CD14-positive monocyte (primary cell): ENCODE data around the gene ABHD17C. TPM values are rescaled to one million over a fixed set of nuclear protein-coding genes. Genes with fewer than 3 reads are reported as not detected.

Experiments used
- DNase-seq, 3 donors: peaks; one replicate each; pipeline ENCODE4 v3.0.0-alpha.2; 2011 to 2022
- H2AFZ ChIP-seq: 2 replicates; pipeline ENCODE4 v1.6.0; 2012; ENCODE audit warnings: mild to moderate bottlenecking, low read depth, low read length, inconsistent platforms; ENCODE audit not compliant: insufficient read depth, poor library complexity, severe bottlenecking
- H3K27ac ChIP-seq, 2 donors: 1 replicate in 1 of 2; 2 replicates in 1 of 2; pipeline ENCODE4 v1.5.1; 2012 to 2013; ENCODE audit warnings: low read length in 2 of 2, control low read depth in 1 of 2, inconsistent platforms in 1 of 2, low read depth in 1 of 2, mild to moderate bottlenecking in 1 of 2
- H3K27me3 ChIP-seq, 2 donors: one replicate each; pipeline versions ENCODE4 v1.6.0 to v1.6.1; 2011 to 2013; ENCODE audit warnings: low read length in 2 of 2; ENCODE audit not compliant: control insufficient read depth in 2 of 2, insufficient read depth in 2 of 2
- H3K36me3 ChIP-seq, 2 donors: replicated peaks in 1 of 2; 1 replicate in 1 of 2; 2 replicates in 1 of 2; pipeline versions ENCODE4 v1.5.1 to v1.6.1; 2012 to 2013; ENCODE audit warnings: low read length in 2 of 2, control low read depth in 1 of 2, inconsistent platforms in 1 of 2, mild to moderate bottlenecking in 1 of 2; ENCODE audit not compliant: insufficient read depth in 2 of 2, control insufficient read depth in 1 of 2
- H3K4me1 ChIP-seq, 2 donors: 1 replicate in 1 of 2; 2 replicates in 1 of 2; pipeline versions ENCODE4 v1.5.1 to v1.6.1; 2012 to 2013; ENCODE audit warnings: low read length in 2 of 2, control low read depth in 1 of 2, inconsistent platforms in 1 of 2, mild to moderate bottlenecking in 1 of 2, moderate library complexity in 1 of 2; ENCODE audit not compliant: insufficient read depth in 2 of 2, control insufficient read depth in 1 of 2
- H3K4me2 ChIP-seq: replicated peaks from 2 replicates; pipeline ENCODE3; 2012; ENCODE audit warnings: low read length, moderate library complexity, mild to moderate bottlenecking; ENCODE audit not compliant: poor library complexity, severe bottlenecking; ENCODE audit errors: extremely low read depth
- H3K4me3 ChIP-seq, 3 experiments: fragments of 200-600 bp in 1 of 3; sonication (generic) in 1 of 3; replicated peaks in 1 of 3; 1 replicate in 2 of 3; 2 replicates in 1 of 3; pipeline ENCODE4 v1.5.1; 2011 to 2013; ENCODE audit warnings: low read length in 3 of 3, mild to moderate bottlenecking in 3 of 3, control low read depth in 2 of 3, low read depth in 2 of 3, inconsistent platforms in 1 of 3, moderate library complexity in 1 of 3
- H3K79me2 ChIP-seq: 2 replicates; pipeline ENCODE4 v1.6.0; 2012; ENCODE audit warnings: mild to moderate bottlenecking, control low read depth, inconsistent platforms, low read length, moderate library complexity; ENCODE audit not compliant: insufficient read depth
- H3K9ac ChIP-seq: 2 replicates; pipeline ENCODE4 v1.6.0; 2017; ENCODE audit warnings: low read length, mild to moderate bottlenecking; ENCODE audit not compliant: insufficient read depth, poor library complexity, severe bottlenecking
- H3K9me3 ChIP-seq, 2 donors: replicated peaks in 1 of 2; 1 replicate in 1 of 2; 2 replicates in 1 of 2; pipeline versions ENCODE4 v1.5.1 to v1.6.1; 2012 to 2013; ENCODE audit warnings: low read length in 2 of 2, control low read depth in 1 of 2; ENCODE audit not compliant: control insufficient read depth in 1 of 2, insufficient read depth in 1 of 2
- H4K20me1 ChIP-seq: 2 replicates; pipeline ENCODE4 v1.6.0; 2012; ENCODE audit warnings: mild to moderate bottlenecking, low read length, control low read depth, moderate library complexity; ENCODE audit not compliant: insufficient read depth
- H3K27ac Mint-ChIP-seq, 7 donors: one replicate each; pipeline ENCODE4 v1.8.0; 2020; ENCODE audit warnings: mild to moderate bottlenecking in 7 of 7, mixed read lengths in 7 of 7, moderate library complexity in 6 of 7, inconsistent platforms in 2 of 7
- H3K27me3 Mint-ChIP-seq, 3 donors: one replicate each; pipeline ENCODE4 v1.8.0; 2021 to 2022; ENCODE audit warnings: low read depth in 3 of 3, mild to moderate bottlenecking in 3 of 3, mixed read lengths in 3 of 3, moderate library complexity in 3 of 3, inconsistent platforms in 1 of 3
- H3K36me3 Mint-ChIP-seq, 2 donors: one replicate each; pipeline ENCODE4 v1.8.0; 2020; ENCODE audit warnings: mixed read lengths in 2 of 2, inconsistent platforms in 1 of 2, mild to moderate bottlenecking in 1 of 2
- H3K4me1 Mint-ChIP-seq: one replicate; pipeline ENCODE4 v1.8.0; 2020; ENCODE audit warnings: mild to moderate bottlenecking, mixed read lengths
- H3K4me3 Mint-ChIP-seq, 2 donors: one replicate each; pipeline ENCODE4 v1.8.0; 2020; ENCODE audit warnings: mild to moderate bottlenecking in 2 of 2, mixed read lengths in 2 of 2, moderate library complexity in 1 of 2
- H3K9me3 Mint-ChIP-seq, 7 donors: one replicate each; pipeline ENCODE4 v1.8.0; 2020 to 2022; ENCODE audit warnings: mixed read lengths in 7 of 7, mild to moderate bottlenecking in 6 of 7, moderate library complexity in 6 of 7, inconsistent platforms in 2 of 7
- WGBS: methylation state at CpG from one replicate; pipeline ENCODE4 v1.1.5; 2013; ENCODE audit warnings: missing lambda C conversion rate; ENCODE audit not compliant: insufficient coverage; 5-methylcytosine and 5-hydroxymethylcytosine counted together
- intact Hi-C, 2 donors: fragments of 100-400 bp; cut with micrococcal nuclease; formaldehyde crosslinking; loops; one replicate each; pipeline versions ENCODE4 v1.15.0 to v1.15.1; 2023
- polyA plus RNA-seq, 3 donors: library from polyadenylated mRNA; depleted of rRNA in 1 of 3; unstranded in 2 of 3; stranded (reverse) in 1 of 3; fragments of 300-500 nt in 2 of 3; fragments of >200 nt in 1 of 3; fragmentation: Illumina TruSeq in 2 of 3; gene quantifications; 1 replicate in 2 of 3; 2 replicates in 1 of 3; pipeline ENCODE4 v1.2.3, GENCODE V29; 2012 to 2021
- TF ChIP-seq, protein P1 (sequence below): fragments of 200-600 bp; IDR thresholded peaks from one replicate; pipeline ENCODE4 v1.8.0; 2022; ENCODE audit warnings: antibody characterized with exemption, mild to moderate bottlenecking

ABHD17C gene
- polyA plus RNA-seq, 3 donors, result 0.48 to 0.76 (median 0.68) TPM

DNA sequence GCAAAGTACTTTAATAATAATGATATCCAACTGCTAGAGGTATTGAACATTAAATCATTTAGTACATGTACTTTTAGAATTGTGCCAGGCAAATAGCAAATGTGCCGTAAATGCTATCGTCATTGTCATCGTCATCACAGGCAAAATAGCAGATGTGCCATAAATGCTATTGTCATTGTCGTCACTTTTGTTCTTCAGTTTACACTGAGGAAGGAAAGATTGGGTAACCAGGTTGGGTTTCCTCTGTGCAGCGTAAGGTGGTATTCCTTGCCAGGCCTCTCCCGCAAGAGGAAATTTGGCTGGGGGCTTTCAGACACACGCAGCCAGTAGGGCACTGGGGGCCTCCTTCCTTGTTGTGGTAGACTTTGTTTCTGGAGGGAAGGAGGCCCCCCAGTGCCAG is 26.4 kb downstream of the ABHD17C start:
- Histone ChIP-seq H2AFZ (no peak overlapping the region), H3K27ac (no peak overlapping the region), H3K4me1 (peaks cover 9 to 22% of the 10 kb centered on the region in 2 donors), H3K9me3 (peaks cover 0 to 4% of the 10 kb centered on the region in 2 donors), H4K20me1 (no peaks in the 10 kb centered on the region), H3K79me2 (no peaks in the 10 kb centered on the region), H3K4me3 (no peak overlapping the region), H3K9ac (no peak overlapping the region), H3K4me2 (no peak overlapping the region), H3K36me3 (no peaks in the 10 kb centered on the region), H3K27me3 (no peaks in the 10 kb centered on the region)
- TF ChIP-seq, protein P1, sequence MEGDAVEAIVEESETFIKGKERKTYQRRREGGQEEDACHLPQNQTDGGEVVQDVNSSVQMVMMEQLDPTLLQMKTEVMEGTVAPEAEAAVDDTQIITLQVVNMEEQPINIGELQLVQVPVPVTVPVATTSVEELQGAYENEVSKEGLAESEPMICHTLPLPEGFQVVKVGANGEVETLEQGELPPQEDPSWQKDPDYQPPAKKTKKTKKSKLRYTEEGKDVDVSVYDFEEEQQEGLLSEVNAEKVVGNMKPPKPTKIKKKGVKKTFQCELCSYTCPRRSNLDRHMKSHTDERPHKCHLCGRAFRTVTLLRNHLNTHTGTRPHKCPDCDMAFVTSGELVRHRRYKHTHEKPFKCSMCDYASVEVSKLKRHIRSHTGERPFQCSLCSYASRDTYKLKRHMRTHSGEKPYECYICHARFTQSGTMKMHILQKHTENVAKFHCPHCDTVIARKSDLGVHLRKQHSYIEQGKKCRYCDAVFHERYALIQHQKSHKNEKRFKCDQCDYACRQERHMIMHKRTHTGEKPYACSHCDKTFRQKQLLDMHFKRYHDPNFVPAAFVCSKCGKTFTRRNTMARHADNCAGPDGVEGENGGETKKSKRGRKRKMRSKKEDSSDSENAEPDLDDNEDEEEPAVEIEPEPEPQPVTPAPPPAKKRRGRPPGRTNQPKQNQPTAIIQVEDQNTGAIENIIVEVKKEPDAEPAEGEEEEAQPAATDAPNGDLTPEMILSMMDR, result no peak
- peak overlapping the region in 1 of 7 donors; percentile 30 for H3K27ac Mint-ChIP-seq
- H3K36me3 Mint-ChIP-seq, result peaks cover 2 to 3% of the 10 kb centered on the region in 2 donors
- 3% methylated on average over 4 of the region's 7 CpGs for WGBS
- peaks cover 29% of the 10 kb centered on the region for H3K4me1 Mint-ChIP-seq
- intact Hi-C loops, result no loop called here
- no peaks in the 10 kb centered on the region for H3K27me3 Mint-ChIP-seq
- peak in 2 of 3 donors; percentile 14 to 21 for DNase-seq
- H3K4me3 Mint-ChIP-seq, result no peak overlapping the region
- peaks cover 0 to 7% (median 4%) of the 10 kb centered on the region in 7 donors for H3K9me3 Mint-ChIP-seq

DNA sequence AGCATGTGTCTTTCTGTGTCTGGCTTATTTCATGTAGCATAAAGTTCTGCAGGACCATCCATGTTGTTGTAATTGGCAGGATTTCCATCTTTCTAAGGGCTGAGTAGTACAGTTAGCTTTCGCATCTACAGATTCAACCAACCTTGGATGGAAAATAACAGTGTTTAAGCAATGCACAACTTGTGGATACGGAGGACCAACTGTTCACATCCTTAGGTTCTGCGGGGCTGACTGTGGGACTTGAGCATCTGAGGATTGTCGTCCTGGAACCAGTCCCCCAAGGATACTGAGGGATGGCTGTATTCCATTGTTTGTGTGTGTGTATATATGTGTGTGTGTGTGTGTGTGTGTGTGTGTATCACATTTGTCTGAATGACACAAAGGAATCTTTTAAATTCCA is 27.7 kb downstream of the ABHD17C start:
- intact Hi-C loops, result no loop called here

More for the DNA sequence above, 27.7 kb downstream of the ABHD17C start:
- TF ChIP-seq, protein P1, result no peak
- no peak overlapping the region for H3K27ac Mint-ChIP-seq
- Histone ChIP-seq H2AFZ (no peak overlapping the region), H3K27me3 (no peaks in the 10 kb centered on the region), H3K27ac (no peak overlapping the region), H3K36me3 (no peaks in the 10 kb centered on the region), H3K79me2 (no peaks in the 10 kb centered on the region), H3K4me3 (no peak overlapping the region), H3K9me3 (peaks cover 0 to 4% of the 10 kb centered on the region in 2 donors), H3K4me2 (no peak overlapping the region), H3K9ac (no peak overlapping the region), H3K4me1 (peaks cover 9 to 22% of the 10 kb centered on the region in 2 donors), H4K20me1 (no peaks in the 10 kb centered on the region)
- H3K9me3 Mint-ChIP-seq, result peaks cover 0 to 9% (median 5%) of the 10 kb centered on the region in 7 donors
- H3K27me3 Mint-ChIP-seq, result no peaks in the 10 kb centered on the region
- peaks cover 29% of the 10 kb centered on the region for H3K4me1 Mint-ChIP-seq
- 100% methylated on average over 3 of the region's 4 CpGs for WGBS
- H3K36me3 Mint-ChIP-seq, result peaks cover 2 to 3% of the 10 kb centered on the region in 2 donors
- no peak overlapping the region for H3K4me3 Mint-ChIP-seq
- DNase-seq, result no peak
